Activated gamma-delta T cell (primary cell): ENCODE data around the gene MSMB.

ENCODE experiments used
- DNase-seq: peaks from one replicate; lab custom pipeline; 2025; lab: John Stamatoyannopoulos, UW

Gene MSMB

GRCh38 chr10:46033602-46034011 lies 12.5 kb downstream of the MSMB start:
- no peak for DNase-seq

- no peak for DNase-seq
These were observed 14.2 kb downstream of the MSMB start for GRCh38 chr10:46031648-46032532.

- DNase-seq = peak; percentile 77
These were observed 15.8 kb downstream of the MSMB start, which contains the start of gene NCOA4 for GRCh38 chr10:46030091-46030937. Gene NCOA4 (minus strand): TSS chr10:46030623. CDS start chr10:46016680, 13,943 bp downstream.

GRCh38 chr10:46029461-46030030 lies 16.5 kb downstream of the MSMB start:
- DNase-seq = no peak

- DNase-seq = no peak
These were observed 17.2 kb downstream of the MSMB start for GRCh38 chr10:46028584-46029460.

- DNase-seq = no peak
These were observed 20.0 kb downstream of the MSMB start for GRCh38 chr10:46026106-46026505.

GRCh38 chr10:46025406-46025805 lies 20.7 kb downstream of the MSMB start:
- no peak for DNase-seq

- DNase-seq = no peak
These were observed 21.1 kb downstream of the MSMB start for GRCh38 chr10:46024948-46025347.

- peak; percentile 74 for DNase-seq
These were observed 22.9 kb downstream of the MSMB start for GRCh38 chr10:46022978-46023702.

- no peak for DNase-seq
These were observed 25.8 kb downstream of the MSMB start for GRCh38 chr10:46020344-46020657.

GRCh38 chr10:46019569-46020343 lies 26.3 kb downstream of the MSMB start:
- no peak for DNase-seq

- DNase-seq = no peak
These were observed 26.9 kb downstream of the MSMB start for GRCh38 chr10:46019177-46019528.

- no peak for DNase-seq
These were observed 27.5 kb downstream of the MSMB start for GRCh38 chr10:46018453-46019176.

- no peak for DNase-seq
These were observed 28.3 kb downstream of the MSMB start for GRCh38 chr10:46017733-46018132.

GRCh38 chr10:46016811-46017210 lies 29.3 kb downstream of the MSMB start:
- no peak for DNase-seq

GRCh38 chr10:46016190-46016589 lies 29.9 kb downstream of the MSMB start:
- DNase-seq = no peak

GRCh38 chr10:46014683-46015405 lies 31.2 kb downstream of the MSMB start:
- DNase-seq = no peak

- DNase-seq = no peak
These were observed 31.9 kb downstream of the MSMB start for GRCh38 chr10:46014206-46014605.

GRCh38 chr10:46012746-46013145 lies 33.3 kb downstream of the MSMB start:
- no peak for DNase-seq
